ENCODE measurements around the gene KIAA0513. TPM values are rescaled to one million over a fixed set of nuclear protein-coding genes. Genes with fewer than 3 reads are reported as not detected.

Gene KIAA0513
- total and polyA plus RNA-seq, 5 donors from 2014 or later: 1.5 to 7.5 (median 3.3) TPM

- H3K9me3 Mint-ChIP-seq: no peaks in the 10 kb centered on the region
- no peak overlapping the region for H3K4me3 ChIP-seq (ENCODE audit: low read depth, low read length)
- no peaks in the 10 kb centered on the region for H3K4me1 ChIP-seq (ENCODE audit: control insufficient read depth, insufficient read depth, low read length, poor library complexity, severe bottlenecking)
- ATAC-seq (ENCODE audit: low read depth in 2 of 2): no peak
- H3K4me1 Mint-ChIP-seq: peaks cover 0 to 7% (median 3%) of the 10 kb centered on the region in 4 donors
- H3K36me3 ChIP-seq (ENCODE audit: control insufficient read depth, insufficient read depth, low read length): no peaks in the 10 kb centered on the region
- H3K27me3 ChIP-seq (ENCODE audit: control insufficient read depth, insufficient read depth, low read length): no peaks in the 10 kb centered on the region
- no peaks in the 10 kb centered on the region for H3K9me3 ChIP-seq (ENCODE audit: control insufficient read depth in 2 of 2, low read length in 2 of 2)
- no peak overlapping the region for H3K27ac ChIP-seq (ENCODE audit: insufficient read depth, low read length, poor library complexity, severe bottlenecking)
- no peak overlapping the region for H3K27ac Mint-ChIP-seq
- no peak overlapping the region for H3K4me3 Mint-ChIP-seq
- no peaks in the 10 kb centered on the region for H3K27me3 Mint-ChIP-seq
- peaks cover 5% of the 10 kb centered on the region for H3K36me3 Mint-ChIP-seq
- DNase-seq: no peak
Observed at GRCh38 chr16:85034591-85035433, 7.2 kb downstream of the KIAA0513 start.

DNA sequence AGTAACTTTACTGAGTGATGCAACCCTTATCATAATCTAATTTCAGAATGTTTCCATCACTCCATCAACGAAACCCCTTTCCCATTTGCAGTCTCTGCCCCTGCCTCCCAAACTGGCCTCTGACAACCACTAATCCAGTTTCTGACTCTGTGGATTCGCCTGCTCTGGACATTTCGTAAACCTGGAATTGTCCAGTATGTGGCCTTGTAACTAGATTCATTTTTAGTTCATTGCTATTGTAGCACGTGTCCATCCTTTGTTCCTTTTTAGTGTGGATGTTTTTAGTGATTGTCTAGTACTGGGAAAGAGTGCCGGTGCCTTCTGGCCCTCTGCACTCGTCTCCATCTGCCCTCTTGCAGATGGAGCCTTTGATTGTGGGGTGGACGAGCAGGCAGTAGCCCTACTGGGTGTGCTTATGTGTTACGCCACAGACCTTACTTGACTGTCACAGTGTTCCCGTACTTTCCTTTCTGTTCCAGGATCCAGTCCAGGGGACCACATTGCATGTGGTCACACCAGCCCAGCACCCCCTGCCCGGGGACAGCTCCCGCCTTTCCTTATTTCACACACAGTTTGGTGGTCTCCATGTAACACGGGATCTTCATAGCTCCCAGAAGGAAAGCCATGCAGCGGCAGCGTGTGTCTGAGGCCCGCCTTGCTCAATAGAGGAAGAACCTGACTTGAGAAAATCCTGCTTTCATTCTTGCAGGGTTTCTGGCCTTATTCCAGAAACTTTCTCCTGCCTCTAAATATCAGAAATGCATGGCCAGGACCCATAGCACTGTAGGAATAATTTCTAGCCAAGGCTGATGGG is 8.8 kb downstream of the KIAA0513 start:
- no peak overlapping the region for H3K27ac ChIP-seq (ENCODE audit: insufficient read depth, low read length, poor library complexity, severe bottlenecking)

DNA sequence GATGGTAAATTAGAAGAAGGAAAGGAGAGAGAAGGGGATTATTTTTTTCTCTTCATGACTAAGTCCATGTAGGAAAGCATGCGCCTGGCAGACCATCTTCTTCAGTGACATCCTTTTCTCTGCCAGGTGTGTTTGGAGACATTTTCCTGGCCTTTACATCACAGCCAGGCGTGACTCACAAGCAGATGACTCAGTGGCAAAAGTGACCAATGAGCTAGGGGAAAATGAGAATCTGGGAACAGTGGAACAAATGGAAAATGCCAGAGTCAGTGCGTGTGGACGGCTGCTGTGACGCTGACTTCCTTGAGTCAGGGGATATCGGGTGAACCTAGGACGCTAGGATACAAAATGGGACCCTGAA is 9.4 kb downstream of the KIAA0513 start:
- Mint-ChIP-seq H3K27ac (no peak overlapping the region), H3K36me3 (no peaks in the 10 kb centered on the region), H3K4me1 (peaks cover 0 to 3% (median 0%) of the 10 kb centered on the region in 4 donors), H3K9me3 (no peaks in the 10 kb centered on the region), H3K4me3 (no peak overlapping the region), H3K27me3 (no peaks in the 10 kb centered on the region)
- Histone ChIP-seq H3K27me3 (ENCODE audit: control insufficient read depth, insufficient read depth, low read length) (no peaks in the 10 kb centered on the region), H3K27ac (ENCODE audit: insufficient read depth, low read length, poor library complexity, severe bottlenecking) (no peak overlapping the region), H3K4me1 (ENCODE audit: control insufficient read depth, insufficient read depth, low read length, poor library complexity, severe bottlenecking) (no peaks in the 10 kb centered on the region), H3K9me3 (ENCODE audit: control insufficient read depth in 2 of 2, low read length in 2 of 2) (no peaks in the 10 kb centered on the region), H3K4me3 (ENCODE audit: low read depth, low read length) (no peak overlapping the region), H3K36me3 (ENCODE audit: control insufficient read depth, insufficient read depth, low read length) (no peaks in the 10 kb centered on the region)
- ATAC-seq (ENCODE audit: low read depth in 2 of 2) (no peak), DNase-seq (no peak)

More for the DNA sequence above, 8.8 kb downstream of the KIAA0513 start:
- no peak overlapping the region for H3K4me3 Mint-ChIP-seq
- H3K27me3 Mint-ChIP-seq: no peaks in the 10 kb centered on the region
- ATAC-seq (ENCODE audit: low read depth in 2 of 2): no peak
- no peaks in the 10 kb centered on the region for H3K36me3 ChIP-seq (ENCODE audit: control insufficient read depth, insufficient read depth, low read length)
- peaks cover 4% of the 10 kb centered on the region for H3K36me3 Mint-ChIP-seq
- H3K9me3 Mint-ChIP-seq: no peaks in the 10 kb centered on the region
- peaks cover 0 to 5% (median 0%) of the 10 kb centered on the region in 4 donors for H3K4me1 Mint-ChIP-seq
- no peak overlapping the region for H3K4me3 ChIP-seq (ENCODE audit: low read depth, low read length)
- no peaks in the 10 kb centered on the region for H3K9me3 ChIP-seq (ENCODE audit: control insufficient read depth in 2 of 2, low read length in 2 of 2)
- H3K27ac Mint-ChIP-seq: no peak overlapping the region
- H3K27me3 ChIP-seq (ENCODE audit: control insufficient read depth, insufficient read depth, low read length): no peaks in the 10 kb centered on the region
- no peaks in the 10 kb centered on the region for H3K4me1 ChIP-seq (ENCODE audit: control insufficient read depth, insufficient read depth, low read length, poor library complexity, severe bottlenecking)
- no peak for DNase-seq

DNA sequence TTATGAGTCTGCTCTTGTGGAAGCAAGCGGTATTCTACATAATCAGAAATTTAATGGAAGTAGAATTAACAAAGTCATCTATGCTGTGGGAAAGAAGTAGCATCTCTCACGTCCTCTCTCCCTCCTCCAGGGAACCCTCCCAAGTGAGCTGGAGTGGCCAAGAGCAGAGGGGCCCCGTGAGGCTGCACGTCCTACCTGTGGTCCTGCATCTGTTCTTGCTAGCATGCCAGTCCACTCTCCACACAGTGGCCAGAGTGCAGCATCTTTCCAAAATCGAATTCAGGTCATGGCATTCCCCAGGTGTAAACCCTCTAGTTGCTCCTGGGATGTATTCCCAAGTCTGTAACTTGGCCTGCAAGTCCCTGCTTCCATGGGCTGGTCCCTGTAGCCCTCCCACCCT is 10.1 kb downstream of the KIAA0513 start:
- H3K9me3 Mint-ChIP-seq: no peaks in the 10 kb centered on the region

DNA sequence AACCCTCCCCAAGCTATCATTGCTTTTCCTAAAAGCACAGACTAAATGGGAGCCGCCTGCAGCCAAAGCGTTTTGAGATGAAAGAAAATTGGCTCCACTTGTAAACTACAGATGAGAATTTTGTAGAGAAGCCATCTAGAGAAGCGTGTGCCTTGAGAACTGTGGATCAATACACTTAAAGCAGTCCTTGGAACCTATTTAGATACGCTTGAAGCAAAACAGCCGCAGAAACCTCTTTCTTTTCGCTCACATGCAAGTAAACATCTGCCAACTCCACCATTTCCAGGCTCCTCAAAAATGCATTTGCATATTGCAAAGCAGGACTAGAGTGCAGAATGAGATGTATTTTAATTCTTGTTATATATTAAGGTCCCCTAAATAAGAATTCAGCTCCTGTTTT is 13.1 kb downstream of the KIAA0513 start:
- peaks cover 4% of the 10 kb centered on the region for H3K36me3 Mint-ChIP-seq
- peaks cover 0 to 5% (median 0%) of the 10 kb centered on the region in 4 donors for H3K4me1 Mint-ChIP-seq
- H3K4me3 Mint-ChIP-seq: no peak overlapping the region
- ATAC-seq (ENCODE audit: low read depth in 2 of 2): no peak
- Histone ChIP-seq H3K4me3 (ENCODE audit: low read depth, low read length) (no peak overlapping the region), H3K36me3 (ENCODE audit: control insufficient read depth, insufficient read depth, low read length) (no peaks in the 10 kb centered on the region), H3K27ac (ENCODE audit: insufficient read depth, low read length, poor library complexity, severe bottlenecking) (no peak overlapping the region), H3K9me3 (ENCODE audit: control insufficient read depth in 2 of 2, low read length in 2 of 2) (no peaks in the 10 kb centered on the region), H3K4me1 (ENCODE audit: control insufficient read depth, insufficient read depth, low read length, poor library complexity, severe bottlenecking) (no peaks in the 10 kb centered on the region), H3K27me3 (ENCODE audit: control insufficient read depth, insufficient read depth, low read length) (no peaks in the 10 kb centered on the region)
- H3K27ac Mint-ChIP-seq: no peak overlapping the region
- DNase-seq: no peak
- no peaks in the 10 kb centered on the region for H3K9me3 Mint-ChIP-seq
- H3K27me3 Mint-ChIP-seq: no peaks in the 10 kb centered on the region

More for the DNA sequence above, 10.1 kb downstream of the KIAA0513 start:
- H3K4me3 ChIP-seq (ENCODE audit: low read depth, low read length): no peak overlapping the region
- no peak for DNase-seq
- H3K27me3 Mint-ChIP-seq: no peaks in the 10 kb centered on the region
- H3K27ac Mint-ChIP-seq: no peak overlapping the region
- no peaks in the 10 kb centered on the region for H3K27me3 ChIP-seq (ENCODE audit: control insufficient read depth, insufficient read depth, low read length)
- H3K36me3 Mint-ChIP-seq: no peaks in the 10 kb centered on the region
- no peaks in the 10 kb centered on the region for H3K9me3 ChIP-seq (ENCODE audit: control insufficient read depth in 2 of 2, low read length in 2 of 2)
- H3K4me3 Mint-ChIP-seq: no peak overlapping the region
- no peaks in the 10 kb centered on the region for H3K4me1 ChIP-seq (ENCODE audit: control insufficient read depth, insufficient read depth, low read length, poor library complexity, severe bottlenecking)
- H3K36me3 ChIP-seq (ENCODE audit: control insufficient read depth, insufficient read depth, low read length): no peaks in the 10 kb centered on the region
- ATAC-seq (ENCODE audit: low read depth in 2 of 2): no peak
- no peak overlapping the region for H3K27ac ChIP-seq (ENCODE audit: insufficient read depth, low read length, poor library complexity, severe bottlenecking)
- peaks cover 0 to 5% (median 0%) of the 10 kb centered on the region in 4 donors for H3K4me1 Mint-ChIP-seq

DNA sequence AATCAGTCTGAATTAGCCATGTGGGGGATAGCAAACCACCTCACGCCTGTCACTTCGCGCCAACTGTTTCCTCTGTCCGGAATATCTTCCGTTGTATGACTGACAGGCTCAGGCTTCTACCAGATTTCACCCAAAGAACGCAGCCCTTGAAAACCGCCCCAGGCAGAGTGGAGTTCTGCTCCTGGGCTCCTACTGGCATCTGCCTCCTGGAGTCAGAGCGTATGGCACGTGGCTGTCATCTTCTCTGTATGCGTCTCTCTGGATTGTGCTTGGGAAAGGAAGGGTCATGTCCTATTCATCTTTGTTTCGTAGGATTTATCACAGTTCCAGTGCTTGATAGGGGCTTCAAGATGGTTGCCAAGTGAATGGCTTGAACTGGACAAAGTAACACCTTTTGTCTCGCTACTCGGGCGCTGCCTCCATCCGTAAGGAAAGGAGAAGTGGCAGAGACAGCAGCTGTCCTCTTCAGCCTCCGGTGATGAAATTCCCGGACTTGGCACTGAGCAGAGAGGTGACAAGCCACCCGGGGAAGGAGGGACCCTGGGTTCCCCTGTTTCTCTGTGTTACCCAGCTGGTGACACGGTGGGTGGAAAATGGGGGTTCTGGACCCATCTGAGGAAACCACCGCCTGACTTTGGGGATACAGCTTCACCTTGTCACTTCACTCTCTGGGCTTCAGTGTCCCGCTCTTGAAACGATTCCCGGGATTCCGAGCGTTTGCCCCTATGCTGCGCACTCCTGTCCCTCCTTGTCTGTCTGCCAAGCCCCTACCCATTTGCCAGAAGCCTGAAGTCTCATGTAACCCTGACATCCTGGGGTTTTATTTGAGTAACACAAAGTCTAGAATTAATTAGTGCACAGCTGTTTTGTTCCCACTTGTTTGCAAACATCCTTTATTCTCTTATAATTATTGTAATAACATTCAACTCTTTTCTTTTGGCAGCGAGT is 13.9 kb downstream of the KIAA0513 start:
- no peak for DNase-seq
- Mint-ChIP-seq H3K4me3 (no peak overlapping the region), H3K9me3 (no peaks in the 10 kb centered on the region), H3K4me1 (peaks cover 0 to 5% (median under 1%) of the 10 kb centered on the region in 4 donors), H3K36me3 (peaks cover 4% of the 10 kb centered on the region), H3K27me3 (no peaks in the 10 kb centered on the region), H3K27ac (no peak overlapping the region)
- H3K27ac ChIP-seq (ENCODE audit: insufficient read depth, low read length, poor library complexity, severe bottlenecking): no peak overlapping the region
- no peaks in the 10 kb centered on the region for H3K4me1 ChIP-seq (ENCODE audit: control insufficient read depth, insufficient read depth, low read length, poor library complexity, severe bottlenecking)
- no peak overlapping the region for H3K4me3 ChIP-seq (ENCODE audit: low read depth, low read length)
- ATAC-seq (ENCODE audit: low read depth in 2 of 2): no peak
- no peaks in the 10 kb centered on the region for H3K27me3 ChIP-seq (ENCODE audit: control insufficient read depth, insufficient read depth, low read length)
- no peaks in the 10 kb centered on the region for H3K36me3 ChIP-seq (ENCODE audit: control insufficient read depth, insufficient read depth, low read length)
- H3K9me3 ChIP-seq (ENCODE audit: control insufficient read depth in 2 of 2, low read length in 2 of 2): no peaks in the 10 kb centered on the region

GRCh38 chr16:85042167-85042526 is 14.6 kb downstream of the KIAA0513 start:
- Mint-ChIP-seq H3K27ac (no peak overlapping the region), H3K4me1 (peaks cover 0 to 5% (median 3%) of the 10 kb centered on the region in 4 donors), H3K27me3 (no peaks in the 10 kb centered on the region), H3K9me3 (no peaks in the 10 kb centered on the region), H3K4me3 (no peak overlapping the region), H3K36me3 (peaks cover 4% of the 10 kb centered on the region)
- ATAC-seq (ENCODE audit: low read depth in 2 of 2): no peak
- Histone ChIP-seq H3K9me3 (ENCODE audit: control insufficient read depth in 2 of 2, low read length in 2 of 2) (no peaks in the 10 kb centered on the region), H3K4me1 (ENCODE audit: control insufficient read depth, insufficient read depth, low read length, poor library complexity, severe bottlenecking) (no peaks in the 10 kb centered on the region), H3K4me3 (ENCODE audit: low read depth, low read length) (no peak overlapping the region), H3K27me3 (ENCODE audit: control insufficient read depth, insufficient read depth, low read length) (no peaks in the 10 kb centered on the region), H3K27ac (ENCODE audit: insufficient read depth, low read length, poor library complexity, severe bottlenecking) (no peak overlapping the region), H3K36me3 (ENCODE audit: control insufficient read depth, insufficient read depth, low read length) (no peaks in the 10 kb centered on the region)
- DNase-seq: no peak
